Measurements from ENCODE around the gene FYCO1.

FYCO1 gene

DNA sequence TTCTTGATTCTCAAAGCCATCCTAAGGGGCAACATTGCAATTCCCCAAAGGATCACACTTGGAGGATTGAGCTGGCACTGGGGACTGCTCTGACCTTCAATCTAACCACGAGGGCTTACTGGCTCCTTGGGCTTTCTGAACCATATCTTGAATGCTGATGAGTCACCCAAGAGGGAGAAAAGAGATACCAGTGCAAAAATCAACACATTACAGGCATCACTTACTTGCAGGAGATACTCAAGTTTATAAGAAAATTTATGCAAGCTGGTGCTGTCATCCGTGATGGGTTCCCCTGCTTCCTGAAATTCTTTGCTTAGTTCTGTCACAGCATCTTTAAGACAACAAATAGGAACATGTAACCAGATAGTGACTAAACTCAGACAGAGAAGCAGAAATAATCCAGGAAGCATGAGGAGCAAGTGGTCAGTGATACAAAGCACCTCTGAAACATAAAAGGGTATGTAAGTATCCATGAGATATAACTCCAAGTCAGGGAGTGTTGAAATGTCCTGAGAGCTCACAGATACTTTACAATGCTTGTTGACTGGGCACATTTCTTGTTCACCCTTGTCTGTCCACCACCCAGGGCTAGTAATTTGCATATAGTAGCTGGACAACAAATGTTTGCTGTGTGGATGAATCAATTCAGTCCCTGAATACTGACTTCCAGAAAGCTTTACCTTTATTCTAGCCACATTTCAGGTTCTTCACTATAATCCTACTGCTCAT, 14.1 kb downstream of the FYCO1 start:
- DNase-seq = peak; percentile 32

DNA sequence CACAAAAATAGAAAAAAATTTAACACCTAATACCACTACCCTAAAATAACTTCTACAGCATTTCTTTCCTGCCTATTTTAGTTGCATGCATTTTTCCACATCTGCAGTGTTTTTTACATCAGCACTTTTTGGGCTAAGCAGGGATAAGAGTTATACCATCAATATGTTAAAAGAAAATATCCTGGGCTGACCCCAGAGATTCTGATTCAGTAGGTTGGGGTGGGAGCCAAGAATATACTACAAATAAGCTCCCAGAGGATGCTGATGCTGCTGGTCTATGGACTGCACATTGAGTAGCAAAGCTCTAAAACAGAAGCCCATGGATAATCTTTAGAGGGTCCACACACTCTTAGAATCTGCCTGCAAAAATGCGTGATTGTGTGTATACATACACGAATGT, 14.8 kb downstream of the FYCO1 start:
- DNase-seq = no peak

DNA sequence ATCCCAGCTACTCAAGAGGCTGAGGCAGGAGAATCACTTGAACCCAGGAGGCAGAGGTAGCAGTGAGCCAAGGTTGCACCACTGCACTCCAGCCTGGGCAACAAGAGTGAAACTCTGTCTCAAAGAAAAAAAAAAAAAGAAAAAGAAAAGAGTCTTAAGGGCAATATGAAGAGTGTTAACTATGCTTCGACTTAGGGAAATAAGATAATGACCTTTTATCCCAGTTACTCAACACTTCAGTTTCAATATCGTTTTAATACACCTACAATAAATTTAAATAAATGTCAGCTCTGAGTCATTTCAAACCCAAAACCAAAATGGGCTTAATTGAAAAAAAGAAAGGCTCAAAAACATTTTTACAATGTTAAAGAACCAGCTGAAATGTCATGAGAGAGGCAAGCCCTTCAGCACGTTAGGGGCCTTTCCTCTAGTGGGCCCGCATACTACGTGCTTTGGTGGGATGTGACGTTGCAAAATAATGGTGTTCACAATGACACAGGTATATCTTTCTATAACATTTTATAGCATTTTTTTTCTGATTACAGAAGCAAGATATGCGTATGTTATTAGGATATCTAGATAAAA, 15.3 kb downstream of the FYCO1 start:
- no peak for DNase-seq

DNA sequence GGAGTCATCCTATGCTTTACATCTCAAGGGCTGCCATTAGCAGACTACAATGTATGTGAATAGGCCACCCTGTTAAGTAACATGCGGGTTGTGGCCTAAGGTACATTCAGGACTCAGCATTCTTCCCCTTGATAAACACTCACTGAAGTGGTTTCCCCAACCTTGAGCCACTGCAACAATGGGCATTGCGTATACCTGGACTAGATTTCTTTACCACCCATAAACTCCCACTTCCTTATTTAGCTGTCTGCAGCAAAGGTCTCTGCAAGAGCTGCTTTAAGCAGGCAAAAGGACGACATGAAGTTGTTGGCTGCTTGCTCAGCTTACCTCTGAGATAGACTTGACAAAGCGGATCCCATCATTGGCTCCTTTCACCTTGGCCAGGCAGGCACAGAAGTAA, 16.2 kb downstream of the FYCO1 start:
- no peak for DNase-seq

DNA sequence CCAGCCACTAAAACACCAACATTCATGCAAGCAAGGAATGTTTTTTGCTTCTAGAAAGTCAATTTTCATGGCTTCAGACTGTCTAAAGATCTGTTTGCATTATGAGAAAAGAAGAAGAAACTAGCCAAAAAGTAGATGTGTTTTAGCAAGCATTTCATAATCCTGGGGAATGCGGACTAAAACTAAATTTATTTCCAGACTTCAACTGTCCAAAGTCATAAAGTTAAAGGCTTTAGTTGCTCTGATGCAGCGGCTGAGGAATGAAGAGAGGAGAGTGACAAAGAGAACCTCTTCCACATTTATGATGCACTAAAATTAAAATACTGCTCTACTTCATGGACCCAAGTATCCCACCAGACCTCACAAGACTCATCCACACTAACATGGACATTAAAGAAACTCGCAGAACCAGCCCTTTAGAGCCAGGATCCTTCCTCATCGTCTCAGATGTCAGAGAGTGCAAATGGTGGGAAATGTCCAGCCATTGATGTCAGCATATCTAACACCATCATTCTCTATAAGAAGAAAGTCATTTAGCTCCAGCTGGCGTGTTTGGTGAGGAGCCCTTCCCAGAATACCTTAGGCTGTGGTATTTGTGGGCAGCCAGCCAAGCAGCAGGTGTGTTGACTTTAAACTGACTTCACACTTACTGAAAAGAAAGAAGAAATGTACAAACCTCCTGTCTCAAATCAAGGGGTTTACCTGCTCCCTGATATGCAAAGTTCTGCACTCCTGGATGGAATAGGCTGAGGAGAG, 17.4 kb downstream of the FYCO1 start:
- peak; percentile 75 for DNase-seq

DNA sequence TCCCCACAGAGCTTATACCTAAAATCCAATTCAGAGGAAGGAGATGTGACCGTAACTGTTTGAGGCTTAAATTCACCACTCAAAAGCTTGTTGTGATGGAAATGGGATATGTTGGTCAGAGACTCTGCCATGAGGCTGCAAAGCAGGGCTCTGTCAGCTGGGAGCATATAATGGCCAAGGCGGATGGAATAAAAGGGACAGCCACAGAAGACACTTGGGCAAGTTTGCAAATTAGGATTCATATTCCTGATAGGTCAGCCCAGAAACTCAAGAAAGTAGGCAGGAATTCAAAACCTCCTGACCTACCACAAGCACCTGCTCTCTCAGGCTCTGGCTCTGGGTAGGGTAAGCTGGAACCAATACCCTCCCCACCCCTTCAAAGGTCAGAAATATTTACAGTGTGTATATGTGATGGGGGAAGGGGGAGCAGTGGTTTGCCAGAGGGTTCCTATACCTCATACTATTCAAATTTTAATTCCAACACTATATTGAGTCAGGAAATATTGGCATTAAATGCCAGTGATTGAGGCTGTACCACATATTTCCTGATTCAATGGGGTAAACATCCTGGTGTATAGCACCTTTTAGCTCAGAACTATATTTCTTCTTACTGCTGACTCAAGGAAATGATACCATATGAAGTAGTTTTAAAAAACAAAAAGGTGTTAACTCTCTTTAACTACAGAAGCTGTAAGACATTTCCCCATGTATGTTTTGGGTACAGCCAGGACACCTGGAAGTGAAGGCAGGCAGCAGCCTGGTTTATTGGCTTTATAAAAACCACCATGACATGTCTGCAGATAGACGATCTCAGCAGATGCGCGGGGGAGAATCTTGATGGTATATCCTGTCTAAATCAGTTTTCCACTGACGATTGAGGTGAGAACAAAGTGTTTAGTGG, 19.2 kb downstream of the FYCO1 start:
- DNase-seq = peak; percentile 45

DNA sequence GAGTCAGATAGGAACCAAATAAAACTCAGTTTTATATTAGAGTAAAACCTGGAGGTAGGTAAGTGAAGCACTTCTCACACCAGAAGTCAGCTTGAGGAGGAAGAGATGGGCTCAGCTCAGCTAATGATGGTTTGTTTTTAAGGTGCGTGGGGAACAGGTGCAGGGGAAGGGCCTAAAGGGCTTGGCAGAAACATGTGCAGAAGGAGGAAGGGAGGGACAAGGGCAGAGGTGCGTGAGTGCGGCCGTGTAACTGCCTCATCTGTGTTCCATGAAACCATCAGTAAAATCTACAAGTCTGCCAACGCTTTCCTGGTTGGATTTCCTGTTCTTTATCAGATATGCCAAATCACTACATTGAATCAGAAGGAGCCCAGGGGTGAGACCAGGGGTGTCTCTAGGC, 19.9 kb downstream of the FYCO1 start:
- no peak for DNase-seq

DNA sequence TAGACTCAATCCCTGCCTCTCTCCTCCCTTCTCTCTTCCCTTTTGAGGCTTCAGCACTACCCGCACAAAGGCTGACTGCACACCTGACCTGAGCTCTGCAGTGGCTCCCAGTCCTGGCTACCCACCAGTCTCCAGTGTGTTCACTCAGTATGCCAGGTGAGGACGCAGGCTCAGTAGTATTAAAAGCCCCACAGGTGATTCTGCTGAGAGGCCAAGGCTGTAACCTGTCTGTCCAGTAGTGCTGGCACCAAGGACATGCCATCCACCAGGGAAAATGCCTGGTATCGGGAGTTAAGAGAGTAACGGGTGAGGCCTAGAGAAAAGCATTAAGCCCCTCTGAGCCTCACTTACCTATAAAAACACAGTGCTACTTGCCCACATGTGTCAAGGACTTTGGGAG, 20.9 kb downstream of the FYCO1 start:
- no peak for DNase-seq

DNA sequence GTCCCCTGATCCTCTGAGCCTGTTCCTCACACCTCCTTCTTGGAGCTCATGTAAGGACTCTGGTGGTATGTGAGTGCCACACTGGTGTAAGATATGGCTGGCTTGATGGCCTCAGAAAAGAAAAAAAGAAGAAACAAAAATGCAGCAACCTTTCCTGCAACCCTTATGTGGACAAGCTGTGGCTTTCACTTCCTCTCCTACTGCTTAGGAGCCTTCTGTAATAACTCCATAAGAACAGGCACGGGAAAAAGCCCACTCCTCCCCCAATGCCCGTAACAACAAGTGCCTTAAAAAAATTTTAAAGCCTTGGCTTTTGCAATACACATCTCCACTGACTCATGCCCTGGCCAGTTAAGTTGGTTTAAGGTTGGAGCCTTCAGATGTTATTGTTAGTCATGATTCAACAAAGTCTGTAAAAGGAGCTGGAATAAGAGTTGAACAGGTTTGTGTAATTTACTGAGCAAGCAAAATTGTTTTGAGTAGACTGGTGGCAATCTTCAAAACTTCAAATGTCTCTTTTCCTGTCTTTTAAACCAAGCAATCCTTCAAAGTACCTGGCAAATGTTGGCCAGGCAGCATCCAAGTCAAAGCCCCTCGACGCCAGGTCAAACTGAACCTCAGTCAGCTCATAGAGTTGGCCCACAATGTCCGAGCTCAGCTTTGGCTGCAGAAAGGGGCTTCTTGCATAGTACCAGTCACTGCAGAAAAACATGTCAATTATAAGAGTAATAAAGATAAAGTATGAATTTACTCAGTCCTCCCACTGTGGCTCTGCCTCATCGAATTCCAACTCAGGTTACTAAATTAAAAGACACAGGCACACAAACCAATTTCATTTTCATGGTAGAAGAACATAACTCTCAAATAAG, 22.9 kb downstream of the FYCO1 start:
- DNase-seq = no peak

DNA sequence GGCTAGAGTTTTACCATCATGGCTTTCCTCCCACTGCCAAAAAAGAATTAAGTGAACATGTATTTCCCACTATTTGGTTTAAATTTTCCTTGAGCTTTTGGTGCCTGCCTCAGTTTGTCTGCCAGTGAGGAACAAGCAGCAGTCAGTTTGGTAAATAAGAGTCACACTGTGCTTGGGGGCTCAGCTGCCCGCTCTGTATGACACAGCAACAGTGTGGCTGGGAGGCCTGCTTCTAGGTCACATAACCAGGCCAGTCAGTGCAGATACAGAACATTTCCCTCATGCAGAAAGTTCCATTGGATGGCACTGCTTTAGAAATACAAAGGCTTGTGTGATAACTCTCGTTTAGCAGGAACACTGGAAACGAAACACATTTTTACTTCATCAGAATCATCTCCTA, 25.7 kb downstream of the FYCO1 start:
- no peak for DNase-seq

DNA sequence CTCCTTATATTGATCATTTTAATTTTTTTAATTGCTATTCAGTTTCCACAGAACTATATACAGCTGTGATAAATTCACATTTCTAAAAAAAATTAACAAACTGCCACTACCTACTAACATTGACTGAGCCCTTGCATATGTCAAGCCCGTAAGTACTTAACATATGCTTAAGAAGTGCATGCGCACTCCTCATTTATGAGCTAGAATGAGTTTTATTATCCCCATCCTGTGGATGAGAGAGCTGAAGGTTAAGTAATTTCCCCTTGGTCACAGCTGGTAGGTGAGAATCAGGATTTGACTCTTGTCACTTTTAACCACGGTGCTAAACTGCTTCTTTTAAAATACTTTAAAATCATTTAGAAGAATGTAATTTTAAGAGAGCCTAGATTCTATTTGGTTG, 26.5 kb downstream of the FYCO1 start:
- DNase-seq = no peak

DNA sequence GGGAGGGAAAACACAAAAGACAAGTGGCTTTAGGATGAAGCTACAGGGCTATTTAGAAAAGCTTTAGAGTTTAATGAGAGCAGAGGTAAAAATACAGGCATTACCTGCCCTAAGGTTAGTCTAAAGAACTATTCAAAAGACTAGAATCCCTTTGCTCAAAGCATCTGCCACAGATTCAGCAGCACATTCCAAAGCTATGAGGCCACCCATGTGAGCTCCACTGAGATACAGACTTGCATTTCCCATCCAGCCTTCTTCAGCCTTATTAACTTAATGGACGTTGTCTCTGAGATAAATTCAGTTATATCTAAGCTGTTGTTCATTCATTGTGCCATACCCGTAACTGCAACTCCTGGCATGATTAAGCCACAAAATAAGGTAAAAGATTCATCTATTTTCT, 26.9 kb downstream of the FYCO1 start:
- DNase-seq = no peak

DNA sequence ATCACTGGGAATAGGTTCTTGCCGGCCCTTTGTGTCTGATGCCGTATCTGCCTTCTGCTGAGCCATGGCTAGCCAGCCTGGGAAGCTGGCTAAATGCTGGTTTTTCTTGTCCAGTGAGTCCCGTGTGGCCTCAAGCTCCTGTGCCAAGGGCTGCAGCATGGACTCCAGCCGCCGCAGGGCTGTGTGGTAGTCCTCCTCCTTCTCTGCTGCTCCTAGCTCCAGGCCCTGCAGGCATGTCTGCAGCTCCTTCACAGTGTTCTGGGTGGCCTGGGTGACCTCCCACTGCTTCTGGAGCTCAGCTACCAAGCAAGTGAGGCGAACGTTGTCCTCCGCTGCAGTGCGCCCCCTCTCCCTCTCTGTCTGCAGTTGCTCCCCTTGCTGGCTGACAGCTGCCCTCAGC, 27.5 kb downstream of the FYCO1 start:
- DNase-seq = no peak

DNA sequence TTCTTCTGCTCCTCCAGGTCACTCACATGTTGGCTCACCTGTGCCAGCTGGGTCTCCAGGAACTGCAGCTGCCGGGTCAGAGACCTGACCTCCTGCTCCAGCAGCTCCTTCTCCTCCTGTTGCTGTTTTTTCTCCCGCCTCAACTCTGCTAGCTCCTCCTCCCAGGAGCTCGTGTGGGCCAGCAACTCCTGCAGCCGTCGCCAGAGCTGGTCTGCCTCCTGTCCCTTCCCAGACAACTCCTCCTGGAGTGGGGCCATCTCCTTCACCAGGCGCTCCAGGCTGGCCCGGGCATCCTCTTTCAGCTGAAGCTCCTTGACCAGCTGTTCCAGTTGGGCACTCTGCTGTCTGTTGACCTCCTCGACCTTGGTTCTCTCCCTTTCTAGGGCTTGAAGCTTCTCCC, 27.9 kb downstream of the FYCO1 start:
- DNase-seq = no peak

DNA sequence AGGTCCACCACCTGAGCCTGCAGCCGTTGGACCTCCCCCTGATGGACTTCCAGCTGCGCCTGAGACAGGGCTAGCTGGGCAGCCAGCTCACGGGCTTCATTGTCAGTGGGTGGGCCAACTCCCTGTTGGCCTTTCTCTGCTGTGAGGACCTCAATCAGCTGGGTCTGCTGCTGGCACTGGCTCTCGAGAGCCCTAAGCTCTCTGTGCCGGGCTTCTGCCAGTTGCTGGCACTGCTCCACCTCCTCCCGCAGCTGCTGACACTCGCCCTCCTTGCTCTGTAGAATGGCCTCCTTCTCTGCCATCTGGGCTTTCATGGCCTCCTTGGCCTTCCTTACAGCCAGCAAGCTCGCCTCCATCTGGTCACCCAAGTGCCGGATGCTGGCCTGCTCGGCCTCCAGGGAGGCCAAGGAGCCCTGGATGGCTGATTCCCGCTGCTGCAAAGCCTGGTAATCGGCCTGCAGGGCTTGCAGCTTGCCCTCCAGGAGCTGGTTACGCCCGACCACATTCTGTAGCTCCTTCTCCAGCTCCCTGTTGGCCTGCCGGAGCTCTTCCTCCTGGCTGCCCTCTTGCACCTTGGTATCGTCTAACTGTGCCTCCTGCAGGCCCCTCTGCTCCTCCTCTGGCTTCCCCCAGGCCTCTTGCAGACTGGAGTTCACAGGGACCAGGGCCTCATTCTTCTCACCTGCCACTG, 28.5 kb downstream of the FYCO1 start:
- DNase-seq = no peak

DNA sequence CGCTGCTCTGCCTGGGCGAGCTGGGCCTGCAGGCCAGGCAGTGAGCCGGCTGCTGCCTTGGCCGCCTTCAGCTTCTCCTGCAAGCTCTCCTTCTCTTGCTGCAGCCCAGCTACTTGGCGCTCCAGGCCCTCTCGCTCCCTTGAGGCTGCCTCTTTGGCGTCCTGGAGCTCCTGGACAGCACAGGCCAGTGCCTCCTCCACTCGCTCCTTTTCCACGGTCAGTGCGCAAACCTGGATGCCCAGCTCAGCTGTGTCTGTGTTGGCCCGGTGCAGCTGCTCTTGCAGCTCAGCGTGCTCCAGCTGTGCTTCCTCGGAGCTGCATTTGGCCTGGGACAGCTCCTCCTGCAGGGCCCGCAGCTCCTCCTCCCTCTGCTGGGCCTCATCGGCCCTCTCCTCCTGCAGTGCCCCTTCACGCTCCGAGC, 29.2 kb downstream of the FYCO1 start:
- DNase-seq = no peak

DNA sequence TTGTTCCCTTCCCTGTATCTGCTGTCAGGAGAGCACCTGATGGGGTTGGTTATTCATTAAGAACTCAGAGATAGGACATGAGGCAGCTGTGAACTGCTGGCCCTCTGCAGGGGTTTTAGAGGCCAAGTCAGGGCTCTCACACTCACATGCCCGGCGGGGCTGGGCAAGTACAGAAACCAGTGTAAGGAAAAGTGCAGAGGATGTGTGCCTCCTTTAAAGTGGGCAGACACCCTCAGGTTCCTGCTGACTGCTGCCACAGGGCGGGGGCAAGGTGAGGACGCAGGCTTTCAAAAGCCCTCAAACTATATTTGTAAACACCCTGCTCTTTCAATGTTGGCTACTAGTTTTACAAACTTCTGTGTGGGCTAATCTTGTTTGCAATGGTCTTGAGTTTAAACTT, 30.0 kb downstream of the FYCO1 start:
- no peak for DNase-seq

DNA sequence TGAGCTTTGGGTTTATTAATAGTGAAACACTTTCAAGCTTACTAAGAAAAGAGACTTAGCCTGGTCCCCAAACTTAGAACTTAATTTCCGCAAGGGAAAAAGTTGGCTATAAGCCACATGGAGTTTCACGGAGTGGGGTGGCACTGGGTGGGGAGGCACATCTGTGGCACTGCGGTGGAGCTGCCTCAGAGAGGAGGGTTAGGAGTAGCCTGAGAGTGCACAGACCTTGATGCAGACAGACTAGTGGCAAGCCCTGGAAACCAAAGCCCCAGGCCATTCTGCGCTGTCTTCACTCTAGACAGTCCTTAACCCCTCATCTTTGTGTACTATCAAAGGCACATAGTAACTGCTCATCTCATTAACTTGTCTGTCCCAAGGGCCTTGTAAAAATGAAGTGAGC, 30.4 kb downstream of the FYCO1 start:
- DNase-seq = peak; percentile 22

DNA sequence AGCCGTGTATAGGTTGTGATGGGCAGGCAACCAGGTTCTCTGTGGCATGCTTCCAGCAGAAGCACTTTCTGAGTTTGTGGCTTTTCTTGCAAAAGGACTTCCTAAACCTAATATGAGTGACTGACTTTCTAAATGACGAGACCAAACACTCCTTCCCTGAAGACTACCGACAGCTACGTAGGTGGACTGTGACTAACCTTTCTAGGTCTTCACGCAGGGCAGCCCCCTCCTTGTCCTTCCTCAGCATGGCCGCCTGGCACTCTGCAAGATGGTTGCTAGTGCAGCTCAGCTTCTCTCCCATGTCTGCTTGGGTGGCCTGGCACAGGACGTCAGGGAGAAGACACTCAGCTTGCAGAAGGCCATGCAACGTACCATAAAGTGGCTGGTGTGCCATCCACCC, 31.5 kb downstream of the FYCO1 start:
- DNase-seq = peak; percentile 69

DNA sequence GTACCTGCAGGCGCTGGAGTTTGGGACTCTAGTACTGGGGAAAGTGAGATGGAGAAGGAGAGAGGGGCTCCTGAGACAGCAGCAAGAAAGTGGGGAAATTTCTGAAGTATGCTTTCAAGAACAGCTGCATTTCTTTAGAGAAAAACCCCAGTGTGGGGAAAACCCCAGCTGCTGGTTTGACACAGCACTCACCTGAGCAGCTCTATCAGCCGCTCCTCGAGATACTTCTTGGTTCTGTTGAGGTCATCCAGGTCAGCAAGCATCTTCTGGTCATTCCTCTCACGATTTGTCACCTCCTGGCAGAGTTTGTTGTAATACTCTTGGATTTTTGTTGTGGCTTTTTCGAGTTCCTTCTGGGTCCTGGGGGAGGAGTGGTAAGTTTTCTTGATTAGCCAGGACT, 33.6 kb downstream of the FYCO1 start:
- peak; percentile 43 for DNase-seq

DNA sequence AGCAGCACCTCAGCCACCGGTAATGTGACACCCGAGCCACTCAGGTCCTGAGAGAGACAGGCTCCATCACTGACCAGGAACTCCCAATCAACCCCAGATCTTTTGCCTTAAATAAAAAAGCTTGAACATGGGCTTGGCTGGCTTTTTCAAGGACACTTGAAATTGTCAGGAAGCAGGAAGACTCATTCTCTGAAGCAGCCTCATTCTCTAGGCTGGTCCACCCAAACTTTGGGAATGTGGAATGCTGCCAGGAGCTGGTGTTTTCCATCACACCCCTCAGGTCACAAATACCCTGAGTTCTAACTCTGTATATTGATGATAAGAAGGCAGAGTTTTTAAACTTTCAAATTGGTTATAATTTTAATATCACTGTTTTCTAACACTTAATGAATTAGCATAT, 35.3 kb downstream of the FYCO1 start:
- no peak for DNase-seq

DNA sequence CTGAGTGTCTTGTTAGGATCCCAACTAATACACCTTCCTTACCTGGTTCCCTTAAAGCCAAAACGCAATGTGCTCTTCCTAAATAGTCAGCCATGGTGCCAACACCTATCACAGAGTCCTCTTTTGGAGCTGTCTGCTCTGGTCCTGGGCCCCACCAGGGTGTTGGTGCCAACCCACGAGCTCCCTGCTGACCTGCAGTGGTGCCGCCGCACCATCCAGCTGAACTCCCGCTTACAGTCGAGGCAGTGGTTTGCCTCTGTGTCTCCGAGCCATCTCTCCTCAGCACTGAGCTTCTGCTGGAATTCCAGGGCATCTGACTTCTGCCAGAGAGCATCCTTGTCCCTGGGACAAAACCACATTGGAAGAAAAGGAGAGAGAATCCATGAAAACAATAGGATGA, 36.4 kb downstream of the FYCO1 start:
- no peak for DNase-seq

Data from stimulated activated CD4-positive, alpha-beta T cell treated with anti-CD3 and anti-CD28 coated beads, Interleukin-15, amount 100 ng/mL, for 24 hours (primary cell).